Stomach smooth muscle (tissue), 2 donors: Measurements from ENCODE around the gene DOK5.

Source experiments
- H3K27ac ChIP-seq: one replicate; pipeline ENCODE4 v1.7.0; 2013; ENCODE audit warnings: mild to moderate bottlenecking, low read length, inconsistent platforms
- H3K27me3 ChIP-seq, 2 donors: one replicate each; pipeline ENCODE4 v1.7.0; 2013; ENCODE audit warnings: low read length in 2 of 2; ENCODE audit not compliant: insufficient read depth in 2 of 2, control insufficient read depth in 1 of 2
- H3K36me3 ChIP-seq, 2 donors: one replicate each; pipeline ENCODE4 v1.7.0; 2013; ENCODE audit warnings: low read length in 2 of 2; ENCODE audit not compliant: control insufficient read depth in 2 of 2, insufficient read depth in 2 of 2
- H3K4me1 ChIP-seq: one replicate; pipeline ENCODE4 v1.7.0; 2013; ENCODE audit warnings: low read length; ENCODE audit not compliant: control insufficient read depth, insufficient read depth
- H3K4me3 ChIP-seq, 2 donors: one replicate each; pipeline ENCODE4 v1.7.0; 2013; ENCODE audit warnings: low read length in 2 of 2
- H3K9ac ChIP-seq, 2 donors: one replicate each; pipeline ENCODE4 v1.7.0; 2013; ENCODE audit warnings: low read length in 2 of 2, mild to moderate bottlenecking in 1 of 2
- H3K9me3 ChIP-seq, 2 donors: one replicate each; pipeline ENCODE4 v1.7.0; 2013; ENCODE audit warnings: low read length in 2 of 2; ENCODE audit not compliant: control insufficient read depth in 2 of 2
- donor health status: healthy.
- donor health status: Pancreatic carcinoma.

DOK5 gene

GRCh38 chr20:54510541-54511129 lies 35.2 kb downstream of the DOK5 start:
- H3K27ac ChIP-seq: no peak overlapping the region
- no peaks in the 10 kb centered on the region for H3K4me1 ChIP-seq
- H3K4me3 ChIP-seq: no peak overlapping the region
- H3K9ac ChIP-seq: no peak overlapping the region
- H3K36me3 ChIP-seq: no peaks in the 10 kb centered on the region
- no peaks in the 10 kb centered on the region for H3K27me3 ChIP-seq
- no peaks in the 10 kb centered on the region for H3K9me3 ChIP-seq

DNA sequence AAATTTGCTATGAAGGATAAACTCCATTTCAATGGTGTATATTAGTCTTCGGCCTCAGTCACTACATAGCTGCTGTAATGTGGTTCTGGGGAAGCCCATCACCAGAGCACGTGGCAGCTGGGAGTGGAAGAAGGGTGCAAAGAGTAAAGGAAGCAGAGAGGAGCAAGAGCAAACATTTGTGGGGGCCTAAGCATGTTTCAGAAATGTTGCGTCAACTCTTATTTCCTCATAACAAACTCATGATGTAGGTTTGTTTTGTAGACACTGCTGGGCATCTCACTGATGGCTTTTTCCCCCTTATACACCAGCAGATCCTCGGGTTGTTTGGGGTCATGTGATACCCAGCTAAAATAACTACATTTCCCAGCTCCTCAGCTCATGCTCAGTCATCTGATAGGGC lies 37.3 kb downstream of the DOK5 start:
- Histone ChIP-seq H3K36me3 (no peaks in the 10 kb centered on the region), H3K27ac (no peak overlapping the region), H3K4me3 (no peak overlapping the region), H3K9ac (no peak overlapping the region), H3K4me1 (no peaks in the 10 kb centered on the region), H3K9me3 (no peaks in the 10 kb centered on the region), H3K27me3 (no peaks in the 10 kb centered on the region)

- Histone ChIP-seq H3K36me3 (no peaks in the 10 kb centered on the region), H3K27me3 (no peaks in the 10 kb centered on the region), H3K9ac (no peak overlapping the region), H3K4me1 (no peaks in the 10 kb centered on the region), H3K4me3 (no peak overlapping the region), H3K27ac (no peak overlapping the region), H3K9me3 (no peaks in the 10 kb centered on the region)
Observed at GRCh38 chr20:54514028-54514607, 38.7 kb downstream of the DOK5 start.

DNA sequence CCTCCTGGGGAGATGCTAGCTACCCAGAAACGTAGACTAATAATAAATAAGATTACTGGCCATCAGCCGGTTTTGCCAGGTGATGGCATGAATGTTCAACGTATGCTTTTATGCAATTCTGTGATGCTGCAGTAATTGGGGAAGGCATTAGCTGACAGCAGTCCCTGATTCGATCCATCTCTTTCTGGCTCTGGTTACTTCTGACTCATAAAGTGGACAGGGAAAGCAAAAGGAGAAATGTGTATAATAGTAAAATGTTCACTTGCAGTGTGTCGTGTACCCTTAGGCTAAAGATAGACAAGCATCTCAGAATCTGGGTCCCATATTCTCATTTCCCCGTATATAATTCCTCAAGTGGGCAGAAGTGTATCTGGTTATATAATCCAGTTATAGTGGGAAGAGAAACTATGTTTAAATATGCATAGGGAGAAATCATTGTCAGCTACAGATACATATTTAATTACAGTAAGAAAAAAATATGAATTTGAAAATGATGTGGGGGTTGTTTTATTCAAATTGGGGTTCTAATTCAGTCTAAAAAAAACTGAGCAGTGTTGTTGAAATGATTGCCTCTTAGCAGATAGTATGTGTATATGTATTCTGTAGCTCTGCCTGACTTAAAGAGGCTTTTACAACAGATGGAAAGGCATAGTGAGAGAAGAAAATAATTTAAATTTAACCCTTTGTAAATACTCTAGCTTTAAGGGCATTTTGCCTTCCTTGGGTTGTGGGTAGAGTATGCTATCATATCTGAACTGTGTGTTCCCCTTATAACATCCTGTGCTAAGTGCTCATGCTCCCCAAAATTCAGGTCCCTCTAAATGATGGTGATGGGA lies 40.6 kb downstream of the DOK5 start:
- Histone ChIP-seq H3K27ac (no peak overlapping the region), H3K27me3 (no peaks in the 10 kb centered on the region), H3K9ac (no peak overlapping the region), H3K4me1 (no peaks in the 10 kb centered on the region), H3K9me3 (no peaks in the 10 kb centered on the region), H3K4me3 (no peak overlapping the region), H3K36me3 (no peaks in the 10 kb centered on the region)

- Histone ChIP-seq H3K4me1 (no peaks in the 10 kb centered on the region), H3K36me3 (no peaks in the 10 kb centered on the region), H3K9ac (no peak overlapping the region), H3K27me3 (no peaks in the 10 kb centered on the region), H3K9me3 (no peaks in the 10 kb centered on the region), H3K27ac (no peak overlapping the region), H3K4me3 (no peak overlapping the region)
Observed at GRCh38 chr20:54517241-54517975, 42.0 kb downstream of the DOK5 start.

DNA sequence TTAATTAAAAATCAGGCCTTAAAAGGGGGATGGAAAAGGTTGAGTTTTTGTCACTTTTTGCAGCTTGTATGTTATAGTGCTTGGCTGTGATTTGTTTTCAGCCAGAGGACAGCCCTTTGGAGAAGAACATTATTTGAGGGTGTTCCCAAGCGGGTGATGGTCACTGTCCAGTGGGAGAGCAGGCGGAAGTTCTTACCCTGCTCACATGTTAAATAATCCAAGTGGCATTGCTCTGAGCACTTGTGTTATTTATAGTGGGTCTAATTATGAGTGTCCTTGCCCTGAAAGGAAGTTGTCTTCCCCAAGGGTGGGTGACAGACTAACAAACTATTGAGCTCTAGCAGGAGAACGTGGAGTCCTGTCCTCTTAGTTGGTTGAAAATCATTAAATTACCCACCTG lies 49.5 kb downstream of the DOK5 start:
- Histone ChIP-seq H3K9me3 (no peaks in the 10 kb centered on the region), H3K4me1 (no peaks in the 10 kb centered on the region), H3K4me3 (no peak overlapping the region), H3K9ac (no peak overlapping the region), H3K36me3 (no peaks in the 10 kb centered on the region), H3K27ac (no peak overlapping the region), H3K27me3 (no peaks in the 10 kb centered on the region)

GRCh38 chr20:54525916-54526590 lies 50.7 kb downstream of the DOK5 start:
- no peak overlapping the region for H3K27ac ChIP-seq
- no peaks in the 10 kb centered on the region for H3K36me3 ChIP-seq
- H3K4me1 ChIP-seq: no peaks in the 10 kb centered on the region
- H3K9me3 ChIP-seq: no peaks in the 10 kb centered on the region
- no peak overlapping the region for H3K4me3 ChIP-seq
- H3K9ac ChIP-seq: no peak overlapping the region
- H3K27me3 ChIP-seq: no peaks in the 10 kb centered on the region

- no peaks in the 10 kb centered on the region for H3K9me3 ChIP-seq
- H3K27me3 ChIP-seq: no peaks in the 10 kb centered on the region
- H3K4me3 ChIP-seq: no peak overlapping the region
- H3K36me3 ChIP-seq: no peaks in the 10 kb centered on the region
- no peaks in the 10 kb centered on the region for H3K4me1 ChIP-seq
- H3K9ac ChIP-seq: no peak overlapping the region
- no peak overlapping the region for H3K27ac ChIP-seq
Observed at GRCh38 chr20:54526801-54527200, 51.4 kb downstream of the DOK5 start.

DNA sequence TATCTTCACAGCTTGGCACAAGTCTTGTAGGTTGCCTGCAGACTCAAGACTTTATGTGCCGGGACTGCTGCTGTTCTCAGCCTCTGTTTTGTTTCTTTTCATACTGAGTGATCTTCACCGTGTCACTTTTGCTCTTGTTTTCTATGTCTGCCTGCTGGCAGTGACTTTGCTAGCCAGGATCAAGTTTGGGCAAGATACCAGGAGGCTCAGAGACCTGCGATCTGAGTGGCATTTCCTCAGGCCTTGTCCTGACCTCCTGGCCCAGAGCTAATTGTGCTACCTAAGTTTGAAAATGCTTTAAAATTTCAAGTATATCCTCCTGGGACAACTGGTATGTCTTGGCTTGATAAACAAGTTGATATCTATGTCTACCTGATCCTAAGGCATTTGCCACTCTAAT lies 57.2 kb downstream of the DOK5 start:
- H3K27me3 ChIP-seq: no peaks in the 10 kb centered on the region
- no peak overlapping the region for H3K27ac ChIP-seq
- H3K4me3 ChIP-seq: no peak overlapping the region

DNA sequence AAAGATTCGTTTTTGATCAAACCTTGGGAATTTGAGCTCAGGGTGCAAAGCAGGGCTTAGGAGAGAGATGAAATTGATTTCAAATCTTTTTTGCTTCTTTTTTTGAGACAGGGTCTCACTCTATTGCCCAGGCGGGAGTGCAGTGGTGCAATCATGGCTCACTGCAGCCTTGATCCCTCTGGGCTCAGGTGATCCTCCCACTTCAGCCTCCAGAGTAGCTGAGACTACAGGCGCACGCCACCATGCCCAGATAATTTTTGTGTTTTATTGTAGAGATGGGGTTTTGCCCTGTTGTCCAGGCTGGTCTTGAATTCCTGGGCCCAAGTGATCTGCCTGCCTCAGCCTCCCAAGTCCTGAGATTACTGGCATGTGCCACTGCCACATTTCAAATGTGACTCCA lies 58.7 kb downstream of the DOK5 start:
- Histone ChIP-seq H3K9ac (no peak overlapping the region), H3K27me3 (no peaks in the 10 kb centered on the region), H3K4me3 (no peak overlapping the region), H3K36me3 (no peaks in the 10 kb centered on the region), H3K4me1 (no peaks in the 10 kb centered on the region), H3K27ac (no peak overlapping the region), H3K9me3 (peaks cover 3 to 4% of the 10 kb centered on the region in 2 donors)

More for the DNA sequence above, 57.2 kb downstream of the DOK5 start:
- no peaks in the 10 kb centered on the region for H3K36me3 ChIP-seq
- no peaks in the 10 kb centered on the region for H3K4me1 ChIP-seq
- H3K9ac ChIP-seq: no peak overlapping the region
- H3K9me3 ChIP-seq: peaks cover 0 to 3% of the 10 kb centered on the region in 2 donors
